Measurements from ENCODE around the gene NLGN3.

NLGN3 gene

DNA sequence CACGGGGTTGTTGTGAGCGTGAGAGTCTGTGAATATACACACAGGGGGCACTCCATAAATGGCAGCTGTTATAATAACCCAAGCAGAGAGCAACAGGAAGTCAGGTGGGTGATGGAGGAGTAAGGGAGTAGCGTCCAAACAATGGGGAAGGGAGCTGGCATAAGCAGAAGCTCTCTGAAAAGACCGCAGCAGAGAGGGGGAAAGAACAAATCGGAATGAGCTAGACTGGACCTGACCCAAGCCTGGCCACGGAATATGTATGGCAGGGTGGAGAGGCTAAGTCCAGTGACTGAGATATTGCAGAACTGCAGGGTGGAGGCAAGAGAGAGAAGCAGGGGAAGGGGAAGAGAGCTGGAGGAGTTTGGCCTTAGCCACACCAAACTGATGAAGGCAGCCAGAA lies 71.8 kb downstream of the NLGN3 start:
- DNase-seq, result no peak

DNA sequence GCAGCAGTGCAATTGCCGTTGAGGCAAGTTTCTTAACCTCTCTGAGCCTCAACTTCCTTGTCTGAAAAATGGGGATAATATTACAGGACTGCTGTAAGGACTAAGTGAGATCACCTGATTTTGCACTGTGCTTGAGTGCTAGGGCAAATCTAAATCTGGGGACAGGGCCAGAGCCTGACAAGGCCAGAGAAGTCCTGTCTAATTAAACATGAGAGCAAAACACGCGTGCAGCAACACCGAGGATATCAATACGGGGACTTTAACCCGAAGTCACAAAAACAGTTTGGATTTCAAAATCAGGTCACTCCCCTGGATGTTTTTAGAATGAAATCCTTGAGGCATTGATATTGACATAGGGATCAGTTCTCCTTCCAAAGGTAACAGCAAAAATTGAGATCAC lies 72.7 kb downstream of the NLGN3 start:
- no peak for DNase-seq

All from hippocampal formation (tissue), 2 donors.